Fibroblast of mammary gland (primary cell): ENCODE results near the gene HLA-DMB.

Experiments
- DNase-seq: peaks from one replicate; pipeline ENCODE4 v3.0.0-alpha.2; 2010; ENCODE audit warnings: low read depth
- H3K4me3 ChIP-seq: 2 replicates; pipeline ENCODE4 v1.5.1; 2011; ENCODE audit warnings: low read depth, mild to moderate bottlenecking, low read length, moderate library complexity; ENCODE audit not compliant: control insufficient read depth
- CTCF ChIP-seq: conservative IDR thresholded peaks from 2 replicates; pipeline ENCODE4 v1.5.1; 2011; ENCODE audit warnings: low read depth, low read length, inconsistent platforms; ENCODE audit not compliant: control insufficient read depth, insufficient read depth

Gene HLA-DMB

GRCh38 chr6:32933661-32934085 is 7.2 kb downstream of the HLA-DMB start:
- TF ChIP-seq CTCF = peak; percentile 93
- H3K4me3 ChIP-seq = no peak overlapping the region
- DNase-seq = peak; percentile 80

- H3K4me3 ChIP-seq = no peak overlapping the region
- peak; percentile 42 for DNase-seq
- no peak for TF ChIP-seq CTCF
Observed at GRCh38 chr6:32932132-32932868, 8.5 kb downstream of the HLA-DMB start.

- no peak for TF ChIP-seq CTCF
- DNase-seq = no peak
- H3K4me3 ChIP-seq = no peak overlapping the region
Observed at GRCh38 chr6:32931211-32931610, 9.6 kb downstream of the HLA-DMB start.

GRCh38 chr6:32922083-32922482 is 18.7 kb downstream of the HLA-DMB start:
- no peak for DNase-seq
- no peak for TF ChIP-seq CTCF

GRCh38 chr6:32920715-32921114 is 20.1 kb downstream of the HLA-DMB start:
- DNase-seq = no peak
- no peak for TF ChIP-seq CTCF
- no peak overlapping the region for H3K4me3 ChIP-seq

More at GRCh38 chr6:32922083-32922482, 18.7 kb downstream of the HLA-DMB start:
- H3K4me3 ChIP-seq = no peak overlapping the region

GRCh38 chr6:32912951-32913350 is 27.9 kb downstream of the HLA-DMB start:
- DNase-seq = no peak
- TF ChIP-seq CTCF = no peak
- no peak overlapping the region for H3K4me3 ChIP-seq
